ENCODE results near the gene RGL1.

Gene RGL1

DNA sequence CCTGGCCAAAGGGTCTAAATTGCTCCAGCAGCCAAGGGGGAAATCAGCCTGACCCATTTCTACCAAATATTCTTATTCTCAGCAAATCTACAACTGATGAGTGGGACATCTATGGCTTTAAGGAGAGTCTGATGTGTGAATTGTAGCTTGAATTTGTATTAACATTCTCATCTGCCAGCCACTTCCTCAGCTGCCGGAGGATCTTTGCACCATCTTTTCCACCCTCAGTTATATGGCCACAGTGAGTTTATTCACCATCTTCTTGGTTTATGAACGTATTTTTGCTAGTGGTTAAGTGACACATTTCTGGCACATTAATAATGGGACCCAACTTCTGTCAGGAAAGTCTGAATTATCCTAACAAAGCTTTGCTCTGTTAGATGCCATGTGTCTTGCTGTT, 163.0 kb downstream of the RGL1 start:
- no peak for DNase-seq

GRCh38 chr1:183968386-183968785, 163.5 kb downstream of the RGL1 start:
- no peak for DNase-seq

DNA sequence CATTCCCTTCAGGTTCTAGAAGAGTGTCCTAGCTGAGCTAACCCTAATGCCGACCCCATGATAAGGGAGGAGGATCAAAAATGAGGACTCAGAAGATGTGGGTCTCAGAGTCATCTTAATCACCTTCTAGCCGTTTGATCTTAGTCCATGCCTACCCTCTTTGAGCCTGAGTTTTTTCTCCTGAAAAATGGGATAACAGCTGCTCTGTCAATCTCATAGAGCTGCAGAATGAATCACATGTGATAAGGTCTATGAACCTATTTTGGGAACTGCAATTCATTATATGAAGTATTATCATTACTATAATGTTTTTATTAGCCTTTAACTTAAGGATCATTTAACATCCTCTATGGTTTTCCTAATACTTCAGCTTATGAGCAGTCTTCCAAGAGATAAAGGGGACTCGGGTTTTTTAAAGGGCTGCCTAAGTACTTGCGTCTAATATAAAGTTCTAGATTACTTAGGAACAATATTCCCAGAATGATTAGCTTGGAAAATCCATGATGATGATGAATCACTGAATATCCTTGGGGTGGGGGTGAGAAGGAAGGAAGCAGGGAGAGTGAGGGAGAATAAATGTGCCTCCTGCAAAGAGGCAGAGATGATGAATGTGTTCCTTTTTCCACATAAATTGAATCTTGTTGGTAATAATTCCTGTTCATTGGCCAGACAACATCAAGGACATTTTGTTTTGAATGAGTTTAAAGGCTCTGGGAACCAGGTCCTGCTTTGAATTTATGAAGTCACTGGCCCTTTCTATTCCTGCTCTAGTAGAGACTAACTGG, 165.8 kb downstream of the RGL1 start:
- no peak for DNase-seq

DNA sequence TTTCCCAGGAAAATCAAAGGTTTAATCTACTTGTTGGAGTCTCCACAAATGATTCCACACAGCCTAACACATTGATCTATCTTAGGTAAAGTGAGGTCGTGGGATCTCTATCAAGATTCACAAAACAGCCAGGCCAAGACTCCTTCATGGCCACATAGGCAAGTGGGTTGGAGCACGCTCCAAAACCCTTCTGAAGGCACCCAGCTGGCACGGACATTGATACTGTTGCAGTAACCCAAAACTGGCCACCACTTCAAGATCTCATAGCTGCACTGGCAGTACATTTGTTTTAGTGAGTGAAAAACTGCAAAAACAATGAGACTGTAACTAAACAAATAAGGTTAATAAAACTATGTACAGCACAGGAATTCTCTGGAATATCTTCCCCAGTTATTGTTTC, 170.7 kb downstream of the RGL1 start:
- DNase-seq, result no peak

GRCh38 chr1:183977717-183978116, 172.8 kb downstream of the RGL1 start:
- DNase-seq, result no peak
